HCT116 (cell line): ENCODE results near the gene DDX41. TPM values are rescaled to one million over a fixed set of nuclear protein-coding genes. Genes with fewer than 3 reads are reported as not detected.
"Not testable (repeated sequence)": the region's sequence is repeated elsewhere in the genome, so short reads cannot be mapped to it uniquely, and the experiment has no call there.

Source experiments
- ATAC-seq: fragments of 200-7000 bp; cut with Tn5 transposase; 2 replicates; pipeline ENCODE4 v1.9.1; 2020; ENCODE audit warnings: mild to moderate bottlenecking, moderate library complexity
- BruUV-seq: library from RNA; stranded (reverse); fragments of 400-500 nt; replicated peaks from 2 replicates; lab custom pipeline; 2021; lab: Mats Ljungman, UMichigan
- CTCF ChIA-PET: fragments of 300-600 bp; sonication (Branson Sonifier 250); formaldehyde crosslinking; loops from one replicate; lab custom pipeline; 2021; ENCODE audit warnings: antibody characterized with exemption; lab: Charles Lee
- POLR2A ChIA-PET: fragments of 300-600, 350-600 bp; sonication (Branson Sonifier 250); formaldehyde crosslinking; loops from one replicate; lab custom pipeline; 2021; ENCODE audit warnings: antibody characterized with exemption; lab: Charles Lee
- RAD21 ChIA-PET, 2 experiments: fragments of 300-600 bp; sonication (Branson Sonifier 250); formaldehyde crosslinking; loops; one replicate each; lab custom pipeline; 2023; ENCODE audit warnings: low total read pairs in 2 of 2; ENCODE audit not compliant: uncharacterized antibody in 2 of 2, unreplicated experiment in 2 of 2, low non-redundant PET in 1 of 2; lab: Charles Lee
- DNase-seq: peaks from one replicate; pipeline ENCODE4 v3.0.0-alpha.2; 2010; ENCODE audit warnings: low read depth, low spot score
- H2AFZ ChIP-seq: fragments of 200-600 bp; shearing (Covaris generic), sonication (generic); 2 replicates; pipeline ENCODE4 v1.6.1; 2017; ENCODE audit warnings: low read depth, mixed run types, mixed read lengths, antibody characterized with exemption, low read length; ENCODE audit not compliant: poor library complexity, severe bottlenecking
- H3K27ac ChIP-seq: 2 replicates; pipeline ENCODE4 v1.5.1; 2012; ENCODE audit warnings: low read depth, low read length
- H3K27me3 ChIP-seq: fragments of 200-600 bp; sonication (generic); 2 replicates; pipeline ENCODE4 v1.6.1; 2016; ENCODE audit warnings: mixed run types, low read length, mixed read lengths; ENCODE audit not compliant: insufficient read depth
- H3K36me3 ChIP-seq, 2 experiments: fragments of 200-500 bp in 1 of 2; fragments of 200-600 bp in 1 of 2; sonication (Bioruptor generic) in 1 of 2; sonication (generic) in 1 of 2; 2 replicates each; pipeline versions ENCODE4 v1.5.1 to v1.6.1; 2014 to 2016; ENCODE audit warnings: low read length in 2 of 2, inconsistent platforms in 1 of 2, mixed read lengths in 1 of 2, mixed run types in 1 of 2; ENCODE audit not compliant: insufficient read depth in 2 of 2, control insufficient read depth in 1 of 2
- H3K4me1 ChIP-seq, 2 experiments: fragments of 200-600 bp in 1 of 2; sonication (generic) in 1 of 2; 2 replicates each; pipeline versions ENCODE4 v1.5.1 to v1.6.1; 2012 to 2017; ENCODE audit warnings: low read length in 2 of 2, inconsistent platforms in 1 of 2, mild to moderate bottlenecking in 1 of 2, mixed read lengths in 1 of 2, mixed run types in 1 of 2, moderate library complexity in 1 of 2; ENCODE audit not compliant: insufficient read depth in 2 of 2, control insufficient read depth in 1 of 2
- H3K4me2 ChIP-seq: fragments of 200-600 bp; sonication (generic); 2 replicates; pipeline ENCODE4 v1.6.1; 2017; ENCODE audit warnings: mixed run types, low read length, mixed read lengths
- H3K4me3 ChIP-seq, 2 experiments: fragments of 200-600 bp in 1 of 2; sonication (generic) in 1 of 2; replicated peaks in 1 of 2; 2 replicates each; pipeline ENCODE4 v1.5.1; 2011 to 2016; ENCODE audit warnings: low read length in 2 of 2, control low read depth in 1 of 2, low read depth in 1 of 2, mild to moderate bottlenecking in 1 of 2, mixed read lengths in 1 of 2, mixed run types in 1 of 2
- H3K79me2 ChIP-seq: fragments of 200-600 bp; sonication (generic); 2 replicates; pipeline ENCODE4 v1.6.1; 2017; ENCODE audit warnings: mild to moderate bottlenecking, mixed run types, low read length, moderate library complexity, mixed read lengths; ENCODE audit not compliant: insufficient read depth
- H3K9ac ChIP-seq: fragments of 200-600 bp; sonication (generic); 2 replicates; pipeline ENCODE4 v1.6.1; 2016; ENCODE audit warnings: low read length, mixed read lengths
- H3K9me2 ChIP-seq: fragments of 200-600 bp; sonication (generic), shearing (Covaris generic); 2 replicates; pipeline ENCODE4 v1.6.1; 2017; ENCODE audit warnings: mixed run types, mild to moderate bottlenecking, moderate library complexity; ENCODE audit not compliant: insufficient read depth
- H3K9me3 ChIP-seq, 2 experiments: fragments of 200-500 bp in 1 of 2; fragments of 200-600 bp in 1 of 2; sonication (Bioruptor generic) in 1 of 2; sonication (generic) in 1 of 2; 2 replicates each; pipeline ENCODE4 v1.6.1; 2014 to 2017; ENCODE audit warnings: low read length in 2 of 2, mixed read lengths in 2 of 2, inconsistent platforms in 1 of 2, low read depth in 1 of 2, mild to moderate bottlenecking in 1 of 2, mixed run types in 1 of 2, moderate library complexity in 1 of 2; ENCODE audit not compliant: control insufficient read depth in 1 of 2, insufficient read depth in 1 of 2
- H4K20me1 ChIP-seq: fragments of 200-600 bp; sonication (generic), shearing (Covaris generic); 2 replicates; pipeline ENCODE4 v1.6.1; 2017; ENCODE audit warnings: mixed run types, mild to moderate bottlenecking, moderate library complexity; ENCODE audit not compliant: insufficient read depth
- CBX3 ChIP-seq: IDR thresholded peaks from 2 replicates; pipeline ENCODE4 v1.6.1; 2012; ENCODE audit warnings: low read depth
- CTCF ChIP-seq, 3 experiments: fragments of 200-600 bp in 1 of 3; sonication (generic) in 1 of 3; IDR thresholded peaks in 2 of 3; conservative IDR thresholded peaks in 1 of 3; 2 replicates each; pipeline ENCODE4 v1.5.1; 2012 to 2017; ENCODE audit warnings: low read depth in 2 of 3, low read length in 2 of 3, antibody characterized with exemption in 1 of 3, borderline replicate concordance in 1 of 3, control low read depth in 1 of 3, mild to moderate bottlenecking in 1 of 3, mixed read lengths in 1 of 3, mixed run types in 1 of 3, moderate library complexity in 1 of 3; ENCODE audit not compliant: insufficient read depth in 1 of 3
- ELF1 ChIP-seq: IDR thresholded peaks from 2 replicates; pipeline ENCODE4 v1.6.1; 2012; ENCODE audit warnings: low read depth, borderline replicate concordance
- EZH2phosphoT487 ChIP-seq: fragments of 200-600 bp; IDR thresholded peaks from 2 replicates; pipeline ENCODE4 v1.6.1; 2018; ENCODE audit warnings: antibody characterized with exemption, borderline replicate concordance
- FOSL1 ChIP-seq: IDR thresholded peaks from 2 replicates; pipeline ENCODE4 v1.6.1; 2012; ENCODE audit warnings: low read depth
- RAD21 ChIP-seq: IDR thresholded peaks from 2 replicates; pipeline ENCODE4 v1.6.1; 2012; ENCODE audit warnings: low read depth, mild to moderate bottlenecking
- SP1 ChIP-seq: IDR thresholded peaks from 2 replicates; pipeline ENCODE4 v1.6.1; 2012; ENCODE audit warnings: low read depth
- YY1 ChIP-seq: IDR thresholded peaks from 2 replicates; pipeline ENCODE4 v1.6.1; 2011; ENCODE audit warnings: low read length, low read depth, moderate library complexity, mild to moderate bottlenecking; ENCODE audit not compliant: insufficient replicate concordance; ENCODE audit errors: extremely low read depth
- ZNF274 ChIP-seq: fragments of 200-500 bp; sonication (Bioruptor generic); IDR thresholded peaks from 2 replicates; pipeline ENCODE4 v1.6.1; 2014; ENCODE audit warnings: mild to moderate bottlenecking, low read depth, low read length, inconsistent platforms
- intact Hi-C: fragments of 100-400 bp; cut with micrococcal nuclease; formaldehyde crosslinking; loops from 2 replicates; pipeline ENCODE4 v1.10.0; 2022
- total RNA-seq: library from RNA; stranded (reverse); gene quantifications from one replicate; pipeline ENCODE4 v1.2.1, GENCODE V29; 2021; ENCODE audit not compliant: unreplicated experiment
- TF ChIP-seq, protein P1 (sequence below): IDR thresholded peaks from 2 replicates; pipeline ENCODE4 v1.6.1; 2012
- TF ChIP-seq, protein P2 (sequence below): IDR thresholded peaks from 2 replicates; pipeline ENCODE4 v1.6.1; 2011; ENCODE audit warnings: mild to moderate bottlenecking, low read length, moderate library complexity; ENCODE audit not compliant: insufficient replicate concordance; ENCODE audit errors: extremely low read depth
- TF ChIP-seq, protein P3 (sequence below): IDR thresholded peaks from 2 replicates; pipeline ENCODE4 v1.6.1; 2012

Gene DDX41
- total RNA-seq, 1 experiment from 2014 or later: 141 TPM

- DNase-seq, H2AFZ ChIP-seq, H3K27ac ChIP-seq, CTCF ChIA-PET, H3K4me1 ChIP-seq, ATAC-seq, H3K79me2 ChIP-seq, POLR2A ChIA-PET, H3K4me2 ChIP-seq, H3K9ac ChIP-seq, H3K9me2 ChIP-seq, BruUV-seq, intact Hi-C loops, H3K27me3 ChIP-seq, H4K20me1 ChIP-seq, H3K4me3 ChIP-seq, H3K9me3 ChIP-seq, RAD21 ChIA-PET: not testable (repeated sequence)
- H3K36me3 ChIP-seq: peaks cover 7 to 39% of the 10 kb centered on the region in 2 experiments; a peak in 3 of 4 replicates
These were observed 17.7 kb upstream of the DDX41 start for GRCh38 chr5:177534433-177534832.

DNA sequence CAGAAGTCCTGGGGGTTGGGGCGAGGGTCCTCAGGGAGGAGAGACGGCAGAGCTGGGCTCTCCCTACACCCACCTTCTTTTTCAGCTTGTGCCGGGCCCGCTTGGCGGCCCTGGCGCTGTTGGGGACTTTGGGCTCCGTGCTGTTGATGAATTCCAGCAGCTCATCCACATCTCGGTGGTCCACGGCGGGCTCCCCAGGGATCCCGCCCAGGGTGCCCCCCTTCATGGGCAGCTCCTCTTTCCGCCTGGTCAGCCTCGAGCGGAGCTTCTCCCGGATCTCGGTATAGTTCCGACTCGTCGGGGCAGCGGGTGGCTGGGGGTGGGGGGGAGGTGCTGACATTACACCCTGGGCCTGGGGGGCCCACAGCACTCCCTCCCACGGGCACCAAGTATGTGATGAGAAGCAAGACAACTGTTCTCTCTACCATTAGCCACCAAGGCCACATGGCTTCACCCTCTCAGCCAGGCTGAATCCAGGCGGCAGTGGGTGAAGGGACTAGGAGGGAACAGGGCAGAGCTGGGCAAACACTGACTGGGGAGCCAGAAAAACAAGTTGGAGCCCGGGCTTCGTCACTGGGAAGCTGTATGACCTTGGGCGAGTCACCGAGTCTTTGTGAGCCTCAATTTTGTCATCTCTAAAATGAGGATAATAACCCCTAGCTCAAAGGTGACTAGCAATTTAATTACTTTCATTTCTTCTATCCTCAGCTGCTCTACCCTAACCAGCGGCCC is 14.6 kb upstream of the DDX41 start:
- RAD21 ChIA-PET: no interaction called here
- no peak overlapping the region for H3K27ac ChIP-seq
- no peak overlapping the region for H2AFZ ChIP-seq
- no peaks in the 10 kb centered on the region for H3K27me3 ChIP-seq
- no peak overlapping the region for H3K9ac ChIP-seq
- CTCF ChIA-PET: no interaction called here
- H3K4me3 ChIP-seq: no peak overlapping the region
- peaks cover 4 to 29% of the 10 kb centered on the region in 2 experiments; a peak in 3 of 4 replicates for H3K36me3 ChIP-seq
- POLR2A ChIA-PET: no interaction called here
- DNase-seq: no peak
- intact Hi-C loops: no loop called here
- TF ChIP-seq ELF1 (no peak), CBX3 (no peak), FOSL1 (no peak), RAD21 (no peak), EZH2phosphoT487 (no peak), CTCF (IDR thresholded peaks at IDR 0.05 in 2 of 3, conservative IDR thresholded peaks at IDR 0.05 in 1 of 3; ENCODE audit: borderline replicate concordance in 1 of 3, insufficient read depth in 1 of 3, low read depth in 2 of 3, low read length in 2 of 3) (no peak), SP1 (no peak), YY1 (no peak), ZNF274 (no peak)
- TF ChIP-seq, protein P1, sequence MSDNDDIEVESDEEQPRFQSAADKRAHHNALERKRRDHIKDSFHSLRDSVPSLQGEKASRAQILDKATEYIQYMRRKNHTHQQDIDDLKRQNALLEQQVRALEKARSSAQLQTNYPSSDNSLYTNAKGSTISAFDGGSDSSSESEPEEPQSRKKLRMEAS: no peak
- TF ChIP-seq, protein P2, sequence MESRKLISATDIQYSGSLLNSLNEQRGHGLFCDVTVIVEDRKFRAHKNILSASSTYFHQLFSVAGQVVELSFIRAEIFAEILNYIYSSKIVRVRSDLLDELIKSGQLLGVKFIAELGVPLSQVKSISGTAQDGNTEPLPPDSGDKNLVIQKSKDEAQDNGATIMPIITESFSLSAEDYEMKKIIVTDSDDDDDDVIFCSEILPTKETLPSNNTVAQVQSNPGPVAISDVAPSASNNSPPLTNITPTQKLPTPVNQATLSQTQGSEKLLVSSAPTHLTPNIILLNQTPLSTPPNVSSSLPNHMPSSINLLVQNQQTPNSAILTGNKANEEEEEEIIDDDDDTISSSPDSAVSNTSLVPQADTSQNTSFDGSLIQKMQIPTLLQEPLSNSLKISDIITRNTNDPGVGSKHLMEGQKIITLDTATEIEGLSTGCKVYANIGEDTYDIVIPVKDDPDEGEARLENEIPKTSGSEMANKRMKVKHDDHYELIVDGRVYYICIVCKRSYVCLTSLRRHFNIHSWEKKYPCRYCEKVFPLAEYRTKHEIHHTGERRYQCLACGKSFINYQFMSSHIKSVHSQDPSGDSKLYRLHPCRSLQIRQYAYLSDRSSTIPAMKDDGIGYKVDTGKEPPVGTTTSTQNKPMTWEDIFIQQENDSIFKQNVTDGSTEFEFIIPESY: no peak
- TF ChIP-seq, protein P3, sequence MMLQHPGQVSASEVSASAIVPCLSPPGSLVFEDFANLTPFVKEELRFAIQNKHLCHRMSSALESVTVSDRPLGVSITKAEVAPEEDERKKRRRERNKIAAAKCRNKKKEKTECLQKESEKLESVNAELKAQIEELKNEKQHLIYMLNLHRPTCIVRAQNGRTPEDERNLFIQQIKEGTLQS: no peak
- H3K9me3 ChIP-seq: no peaks in the 10 kb centered on the region
- BruUV-seq: no TSS peak
- H4K20me1 ChIP-seq: no peaks in the 10 kb centered on the region
- no peaks in the 10 kb centered on the region for H3K4me1 ChIP-seq
- no peaks in the 10 kb centered on the region for H3K9me2 ChIP-seq
- H3K4me2 ChIP-seq: no peak overlapping the region
- no peaks in the 10 kb centered on the region for H3K79me2 ChIP-seq
- ATAC-seq: no peak
